Stomach (tissue), 9 donors: Measurements from ENCODE around the gene AKR1B15. TPM values are rescaled to one million over a fixed set of nuclear protein-coding genes. Genes with fewer than 3 reads are reported as not detected.
"Not testable (repeated sequence)": the region's sequence is repeated elsewhere in the genome, so short reads cannot be mapped to it uniquely, and the experiment has no call there.

Experiments used
- DNase-seq, 2 donors: peaks; one replicate each; pipeline versions ENCODE4 v3.0.0 to v3.0.0-alpha.2; 2013 to 2019
- H3K27ac ChIP-seq, 5 donors: fragments of 200-600 bp in 4 of 5; sonication (generic) in 4 of 5; one replicate each; pipeline ENCODE4 v1.5.1; 2013 to 2019; ENCODE audit warnings: mild to moderate bottlenecking in 1 of 5, moderate library complexity in 1 of 5
- H3K27me3 ChIP-seq, 3 donors: fragments of 200-600 bp; sonication (generic); one replicate each; pipeline ENCODE4 v1.5.1; 2017 to 2019; ENCODE audit warnings: mixed run types in 1 of 3
- H3K36me3 ChIP-seq, 4 donors: fragments of 200-600 bp; sonication (generic); 1 replicate in 3 of 4; 2 replicates in 1 of 4; pipeline ENCODE4 v1.5.1; 2016 to 2019
- H3K4me1 ChIP-seq, 4 donors: fragments of 200-600 bp; sonication (generic); one replicate each; pipeline ENCODE4 v1.5.1; 2016 to 2019
- H3K4me3 ChIP-seq, 4 donors: fragments of 200-600 bp; sonication (generic) in 3 of 4; one replicate each; pipeline ENCODE4 v1.5.1; 2016 to 2019; ENCODE audit warnings: mild to moderate bottlenecking in 1 of 4
- H3K9me3 ChIP-seq, 4 donors: fragments of 200-600 bp; sonication (generic); one replicate each; pipeline ENCODE4 v1.5.1; 2016 to 2019
- EP300 ChIP-seq: sonication (generic); formaldehyde crosslinking; IDR thresholded peaks from one replicate; pipeline ENCODE4 v1.6.1; 2017; ENCODE audit warnings: antibody characterized with exemption
- POLR2A ChIP-seq, 4 donors: fragments of 450-650 bp; IDR thresholded peaks; one replicate each; pipeline ENCODE4 v1.6.1; 2016; ENCODE audit warnings: antibody characterized with exemption in 4 of 4, control low read depth in 2 of 4, mild to moderate bottlenecking in 1 of 4, moderate library complexity in 1 of 4
- POLR2AphosphoS5 ChIP-seq, 3 donors: sonication (generic); formaldehyde crosslinking; IDR thresholded peaks; one replicate each; pipeline ENCODE4 v1.6.1; 2016; ENCODE audit warnings: antibody characterized with exemption in 3 of 3
- WGBS, 5 donors: extraction: QIAGEN DNeasy Blood & Tissue Kit in 3 of 5; methylation state at CpG; one replicate each; pipeline versions ENCODE4 v1.1.5 to v1.1.7; 2013 to 2018; 5-methylcytosine and 5-hydroxymethylcytosine counted together
- intact Hi-C: fragments of 100-400 bp; cut with DNase I; formaldehyde crosslinking; loops from one replicate; pipeline ENCODE4 v1.15.1; 2023; ENCODE audit warnings: low total_unique reads
- polyA plus RNA-seq, 3 donors: library from polyadenylated mRNA; stranded (reverse); fragments of 200-250 nt; gene quantifications; one replicate each; pipeline ENCODE4 v1.2.3, GENCODE V29; 2013
- total RNA-seq, 5 donors: library from RNA; depleted of rRNA; stranded (reverse); fragments of >200 nt; gene quantifications; one replicate each; pipeline versions ENCODE4 v1.1.0 to v1.2.3, GENCODE V29; 2014 to 2016
- TF ChIP-seq, protein P1 (sequence below), 7 experiments: fragments of 450-650 bp in 4 of 7; fragments of 200-600 bp in 3 of 7; sonication (generic) in 3 of 7; IDR thresholded peaks; one replicate each; pipeline ENCODE4 v1.5.1; 2016 to 2019; ENCODE audit warnings: antibody characterized with exemption in 7 of 7, control low read depth in 2 of 7, mild to moderate bottlenecking in 1 of 7
- donor health status: healthy with polysubstance abuse.
- donor health status: Bipolar disorder and iron deficiency.
- donor health status: healthy.

Gene AKR1B15
- total and polyA plus RNA-seq, 8 donors, result 0.08 to 1.8 (median 0.72) TPM; not detected in 5

GRCh38 chr7:134553976-134554375 is 5.1 kb downstream of the AKR1B15 start:
- peak; percentile 34 to 38 for DNase-seq
- Histone ChIP-seq H3K4me3 (no peak overlapping the region), H3K27ac (peak overlapping the region; percentile 45 to 61 (median 50)), H3K4me1 (peaks cover 0 to 20% (median 7%) of the 10 kb centered on the region in 4 donors), H3K36me3 (no peaks in the 10 kb centered on the region), H3K27me3 (no peaks in the 10 kb centered on the region), H3K9me3 (no peaks in the 10 kb centered on the region)
- intact Hi-C loops, result no loop called here
- no peak for TF ChIP-seq POLR2A (IDR thresholded peaks at IDR 0.05)
- TF ChIP-seq, protein P1, sequence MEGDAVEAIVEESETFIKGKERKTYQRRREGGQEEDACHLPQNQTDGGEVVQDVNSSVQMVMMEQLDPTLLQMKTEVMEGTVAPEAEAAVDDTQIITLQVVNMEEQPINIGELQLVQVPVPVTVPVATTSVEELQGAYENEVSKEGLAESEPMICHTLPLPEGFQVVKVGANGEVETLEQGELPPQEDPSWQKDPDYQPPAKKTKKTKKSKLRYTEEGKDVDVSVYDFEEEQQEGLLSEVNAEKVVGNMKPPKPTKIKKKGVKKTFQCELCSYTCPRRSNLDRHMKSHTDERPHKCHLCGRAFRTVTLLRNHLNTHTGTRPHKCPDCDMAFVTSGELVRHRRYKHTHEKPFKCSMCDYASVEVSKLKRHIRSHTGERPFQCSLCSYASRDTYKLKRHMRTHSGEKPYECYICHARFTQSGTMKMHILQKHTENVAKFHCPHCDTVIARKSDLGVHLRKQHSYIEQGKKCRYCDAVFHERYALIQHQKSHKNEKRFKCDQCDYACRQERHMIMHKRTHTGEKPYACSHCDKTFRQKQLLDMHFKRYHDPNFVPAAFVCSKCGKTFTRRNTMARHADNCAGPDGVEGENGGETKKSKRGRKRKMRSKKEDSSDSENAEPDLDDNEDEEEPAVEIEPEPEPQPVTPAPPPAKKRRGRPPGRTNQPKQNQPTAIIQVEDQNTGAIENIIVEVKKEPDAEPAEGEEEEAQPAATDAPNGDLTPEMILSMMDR (IDR thresholded peaks at IDR 0.05), result peak in 4 of 7 experiments; percentile 6 to 27 (median 14)
- 29 to 50% (median 31%) methylated on average over 4 of the region's 4 CpGs for WGBS, 5 donors

GRCh38 chr7:134554417-134554966 is 5.6 kb downstream of the AKR1B15 start:
- WGBS, 5 donors, result 38 to 63% (median 48%) methylated on average over 7 of the region's 7 CpGs
- TF ChIP-seq POLR2AphosphoS5 (IDR thresholded peaks at IDR 0.05) (peak in 1 of 3 donors; percentile 25), POLR2A (IDR thresholded peaks at IDR 0.05) (no peak)
- H3K36me3 ChIP-seq, result no peaks in the 10 kb centered on the region
- H3K4me1 ChIP-seq, result peaks cover 0 to 20% (median 7%) of the 10 kb centered on the region in 4 donors
- no peak overlapping the region for H3K4me3 ChIP-seq
- no peaks in the 10 kb centered on the region for H3K27me3 ChIP-seq
- H3K9me3 ChIP-seq, result no peaks in the 10 kb centered on the region
- intact Hi-C loops, result no loop called here
- H3K27ac ChIP-seq, result peak overlapping the region; percentile 45 to 61 (median 50)
- DNase-seq, result peak in 1 of 2 donors; percentile 79

DNA sequence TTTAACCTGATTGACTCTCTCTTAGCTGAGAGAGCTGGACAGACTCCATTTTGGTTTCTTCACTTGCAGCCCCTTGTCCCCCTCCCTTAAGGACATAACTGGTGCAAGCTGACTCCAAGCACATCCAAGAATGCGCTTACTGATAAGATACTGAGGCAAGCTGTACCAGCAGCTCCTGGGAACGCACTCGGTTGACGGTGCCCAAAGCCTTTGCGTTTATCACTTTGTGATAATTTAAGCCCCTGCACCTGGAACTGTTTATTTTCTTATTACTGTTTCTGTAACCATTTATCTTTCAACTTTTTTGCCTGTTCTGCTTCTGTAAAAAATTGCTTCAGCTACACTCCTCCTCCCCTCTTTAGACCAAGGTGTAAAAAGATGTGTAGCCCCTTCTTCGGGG is 8.5 kb downstream of the AKR1B15 start:
- WGBS, 5 donors, result 24 to 43% (median 31%) methylated on average over 6 of the region's 6 CpGs
- no peak overlapping the region for H3K4me3 ChIP-seq
- H3K4me1 ChIP-seq, result peaks cover 0 to 13% (median 7%) of the 10 kb centered on the region in 4 donors
- no peak for DNase-seq
- no peak overlapping the region for H3K27ac ChIP-seq
- no peaks in the 10 kb centered on the region for H3K27me3 ChIP-seq
- H3K9me3 ChIP-seq, result no peaks in the 10 kb centered on the region
- intact Hi-C loops, result no loop called here
- TF ChIP-seq, protein P1 (IDR thresholded peaks at IDR 0.05), result no peak
- TF ChIP-seq POLR2A (IDR thresholded peaks at IDR 0.05) (no peak), EP300 (no peak), POLR2AphosphoS5 (IDR thresholded peaks at IDR 0.05) (no peak)
- no peaks in the 10 kb centered on the region for H3K36me3 ChIP-seq

- WGBS, 5 donors, result 89 to 94% (median 94%) methylated on average over 5 of the region's 5 CpGs
- Histone ChIP-seq H3K9me3 (no peaks in the 10 kb centered on the region), H3K4me3 (no peak overlapping the region), H3K36me3 (no peaks in the 10 kb centered on the region), H3K4me1 (peaks cover 3 to 21% (median 9%) of the 10 kb centered on the region in 4 donors), H3K27me3 (no peaks in the 10 kb centered on the region), H3K27ac (no peak overlapping the region)
- TF ChIP-seq POLR2AphosphoS5 (IDR thresholded peaks at IDR 0.05) (no peak), POLR2A (IDR thresholded peaks at IDR 0.05) (no peak), EP300 (no peak)
- TF ChIP-seq, protein P1 (IDR thresholded peaks at IDR 0.05), result no peak
- intact Hi-C loops, result no loop called here
- no peak for DNase-seq
These were observed 9.5 kb downstream of the AKR1B15 start for GRCh38 chr7:134558370-134558769.

GRCh38 chr7:134561616-134562015 is 12.7 kb downstream of the AKR1B15 start:
- 71 to 91% (median 74%) methylated on average over 5 of the region's 5 CpGs for WGBS, 5 donors
- H3K27me3 ChIP-seq, DNase-seq, H3K27ac ChIP-seq, intact Hi-C loops, H3K36me3 ChIP-seq, H3K9me3 ChIP-seq, H3K4me3 ChIP-seq: not testable (repeated sequence)
- H3K4me1 ChIP-seq, result peaks cover 0 to 14% (median 9%) of the 10 kb centered on the region in 4 donors
